Stomach smooth muscle (tissue), 2 donors: ENCODE data around the gene TTC29.

Experiments
- H3K27ac ChIP-seq: one replicate; pipeline ENCODE4 v1.7.0; 2013; ENCODE audit warnings: mild to moderate bottlenecking, low read length, inconsistent platforms
- H3K27me3 ChIP-seq, 2 donors: one replicate each; pipeline ENCODE4 v1.7.0; 2013; ENCODE audit warnings: low read length in 2 of 2; ENCODE audit not compliant: insufficient read depth in 2 of 2, control insufficient read depth in 1 of 2
- H3K36me3 ChIP-seq, 2 donors: one replicate each; pipeline ENCODE4 v1.7.0; 2013; ENCODE audit warnings: low read length in 2 of 2; ENCODE audit not compliant: control insufficient read depth in 2 of 2, insufficient read depth in 2 of 2
- H3K4me1 ChIP-seq: one replicate; pipeline ENCODE4 v1.7.0; 2013; ENCODE audit warnings: low read length; ENCODE audit not compliant: control insufficient read depth, insufficient read depth
- H3K4me3 ChIP-seq, 2 donors: one replicate each; pipeline ENCODE4 v1.7.0; 2013; ENCODE audit warnings: low read length in 2 of 2
- H3K9ac ChIP-seq, 2 donors: one replicate each; pipeline ENCODE4 v1.7.0; 2013; ENCODE audit warnings: low read length in 2 of 2, mild to moderate bottlenecking in 1 of 2
- H3K9me3 ChIP-seq, 2 donors: one replicate each; pipeline ENCODE4 v1.7.0; 2013; ENCODE audit warnings: low read length in 2 of 2; ENCODE audit not compliant: control insufficient read depth in 2 of 2
- donor health status: healthy.
- donor health status: Pancreatic carcinoma.

Gene TTC29

DNA sequence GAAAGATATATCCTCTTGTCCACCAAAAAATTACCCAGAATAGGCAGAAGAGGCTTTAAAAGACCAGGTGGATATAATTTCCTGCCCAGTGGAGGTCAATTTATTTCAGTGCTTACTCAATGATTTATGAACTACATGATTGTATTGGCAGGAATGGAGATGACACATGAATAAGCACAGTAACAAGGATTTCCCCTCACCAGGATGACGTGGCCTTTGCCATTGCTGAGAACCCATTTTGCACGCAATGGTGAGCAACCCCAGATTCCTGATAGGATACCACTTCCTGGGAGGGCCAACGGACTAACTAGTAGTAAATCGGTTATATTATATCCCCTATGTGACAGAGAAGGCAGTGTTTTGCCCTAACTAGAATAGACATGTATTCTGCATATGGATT is 11.6 kb upstream of the TTC29 start:
- Histone ChIP-seq H3K27ac (no peak overlapping the region), H3K36me3 (no peaks in the 10 kb centered on the region), H3K27me3 (no peaks in the 10 kb centered on the region), H3K9ac (no peak overlapping the region), H3K4me3 (no peak overlapping the region), H3K4me1 (no peaks in the 10 kb centered on the region), H3K9me3 (no peaks in the 10 kb centered on the region)

DNA sequence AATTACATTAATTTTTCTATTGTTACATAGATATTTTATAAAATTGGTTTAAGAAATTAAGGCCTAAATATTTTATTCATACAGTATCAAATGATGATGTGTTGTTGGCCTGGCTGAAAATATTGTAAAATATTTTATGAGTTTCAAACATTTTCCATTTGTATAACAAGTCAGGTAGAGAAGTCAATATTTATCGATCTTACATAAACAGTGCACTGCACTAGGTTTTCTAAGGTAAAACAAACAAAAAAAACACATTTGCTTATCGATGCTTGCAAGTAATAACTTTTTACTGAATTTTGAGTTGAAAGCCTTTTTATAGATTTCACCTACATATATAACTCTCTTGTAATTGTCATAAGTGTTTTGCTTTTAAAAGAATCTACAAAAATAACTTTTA is 7.2 kb upstream of the TTC29 start:
- Histone ChIP-seq H3K9me3 (no peaks in the 10 kb centered on the region), H3K27me3 (peaks cover 0 to 2% of the 10 kb centered on the region in 2 donors), H3K4me3 (no peak overlapping the region), H3K9ac (no peak overlapping the region), H3K36me3 (no peaks in the 10 kb centered on the region), H3K27ac (no peak overlapping the region), H3K4me1 (no peaks in the 10 kb centered on the region)

DNA sequence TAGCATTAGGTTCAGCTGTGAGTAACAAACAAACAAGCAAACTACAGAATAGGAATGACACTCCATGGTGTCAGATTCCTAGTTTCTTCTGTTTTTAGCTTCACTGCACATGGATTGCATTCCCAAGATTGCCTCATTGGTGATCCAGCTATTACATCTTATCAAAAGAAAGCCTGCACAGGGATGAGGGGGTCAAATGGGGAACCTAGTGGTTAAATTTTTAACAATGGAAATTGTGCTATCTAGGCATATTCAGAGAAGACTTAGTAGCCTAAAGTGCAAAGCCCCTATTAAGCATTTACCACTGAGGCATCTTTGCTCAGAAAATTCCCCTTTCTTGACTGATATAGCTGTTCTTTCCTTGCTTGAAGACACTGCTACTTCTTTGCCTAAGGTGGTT is 3.9 kb upstream of the TTC29 start:
- Histone ChIP-seq H3K27me3 (peaks cover 0 to 2% of the 10 kb centered on the region in 2 donors), H3K4me3 (no peak overlapping the region), H3K36me3 (no peaks in the 10 kb centered on the region), H3K9ac (no peak overlapping the region), H3K9me3 (no peaks in the 10 kb centered on the region), H3K4me1 (peaks cover 3% of the 10 kb centered on the region), H3K27ac (no peak overlapping the region)

DNA sequence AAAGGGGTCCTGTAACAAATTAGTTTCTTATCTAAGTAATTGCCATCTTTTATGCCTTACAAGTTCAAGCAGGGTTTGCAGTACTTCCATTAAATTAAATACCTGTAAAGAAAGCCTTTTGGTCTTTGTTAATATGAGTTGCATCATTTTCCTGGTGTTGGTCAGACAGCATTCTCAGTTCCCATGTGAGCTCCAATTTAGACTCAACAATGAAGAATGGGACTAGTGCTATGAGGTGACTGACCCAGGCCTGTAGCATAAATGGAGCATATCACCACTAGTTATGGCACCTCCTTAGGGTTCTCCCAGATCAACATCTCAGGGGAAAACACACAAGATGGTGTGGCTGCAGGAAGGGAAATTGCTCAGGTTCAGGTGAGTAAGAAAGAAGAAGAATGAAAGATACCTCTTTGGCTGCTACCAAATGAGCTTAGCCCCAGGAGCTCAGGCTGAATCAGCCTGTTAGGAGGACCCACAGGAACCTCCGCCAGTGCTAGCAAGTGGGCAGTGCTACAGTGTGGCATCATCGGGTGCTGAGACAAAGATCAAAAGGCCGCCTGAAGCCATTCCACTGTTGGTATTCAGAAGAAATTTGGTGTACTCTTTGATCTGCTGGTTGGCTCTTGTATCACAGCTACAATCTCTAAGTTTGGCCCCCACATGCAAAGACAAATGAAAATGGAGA is 1.8 kb downstream of the TTC29 start:
- Histone ChIP-seq H3K9ac (no peak overlapping the region), H3K27me3 (no peaks in the 10 kb centered on the region), H3K27ac (no peak overlapping the region), H3K4me3 (no peak overlapping the region), H3K4me1 (peaks cover 3% of the 10 kb centered on the region), H3K36me3 (no peaks in the 10 kb centered on the region), H3K9me3 (no peaks in the 10 kb centered on the region)

DNA sequence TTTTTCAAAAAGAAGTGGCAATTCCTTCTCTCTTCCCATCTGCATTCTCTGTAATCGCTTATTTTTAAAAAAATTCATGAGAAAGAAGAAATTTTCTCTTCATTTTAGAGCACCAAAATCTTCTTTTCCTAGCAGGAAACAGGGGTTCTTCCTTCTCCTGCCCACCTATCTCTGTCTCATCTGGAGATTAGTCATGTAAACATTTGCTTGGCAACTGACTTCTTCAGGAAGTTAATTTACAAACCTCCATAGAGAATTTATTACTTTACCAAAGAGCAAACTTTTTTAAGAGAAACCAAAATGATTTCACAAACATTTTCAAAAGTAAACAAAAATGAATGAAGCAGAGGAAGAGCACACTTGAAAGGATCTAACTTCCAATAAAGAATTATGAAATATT is 13.5 kb downstream of the TTC29 start:
- Histone ChIP-seq H3K27me3 (no peaks in the 10 kb centered on the region), H3K36me3 (no peaks in the 10 kb centered on the region), H3K27ac (no peak overlapping the region), H3K9ac (no peak overlapping the region), H3K4me3 (no peak overlapping the region), H3K9me3 (no peaks in the 10 kb centered on the region), H3K4me1 (no peaks in the 10 kb centered on the region)

DNA sequence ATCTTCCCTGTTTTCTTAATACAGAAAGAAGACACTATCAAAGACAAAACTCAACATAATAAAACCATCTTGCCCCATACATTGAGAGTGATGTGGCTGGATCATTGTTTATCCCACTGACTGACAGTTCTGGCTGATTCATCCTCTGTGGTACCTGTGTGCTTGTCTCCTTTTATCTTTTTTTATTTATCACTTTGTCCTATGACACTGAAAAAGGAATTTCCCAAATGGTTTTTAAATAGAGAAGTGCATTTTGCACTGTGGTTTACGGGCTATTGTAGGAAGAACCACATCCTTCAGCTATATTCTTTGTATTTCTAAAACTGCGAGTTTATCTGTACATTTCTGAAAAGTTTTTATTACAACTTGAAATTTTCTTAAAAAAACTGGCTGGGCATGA is 15.0 kb downstream of the TTC29 start:
- Histone ChIP-seq H3K9me3 (no peaks in the 10 kb centered on the region), H3K27me3 (no peaks in the 10 kb centered on the region), H3K4me1 (no peaks in the 10 kb centered on the region), H3K4me3 (no peak overlapping the region), H3K27ac (no peak overlapping the region), H3K36me3 (no peaks in the 10 kb centered on the region), H3K9ac (no peak overlapping the region)

DNA sequence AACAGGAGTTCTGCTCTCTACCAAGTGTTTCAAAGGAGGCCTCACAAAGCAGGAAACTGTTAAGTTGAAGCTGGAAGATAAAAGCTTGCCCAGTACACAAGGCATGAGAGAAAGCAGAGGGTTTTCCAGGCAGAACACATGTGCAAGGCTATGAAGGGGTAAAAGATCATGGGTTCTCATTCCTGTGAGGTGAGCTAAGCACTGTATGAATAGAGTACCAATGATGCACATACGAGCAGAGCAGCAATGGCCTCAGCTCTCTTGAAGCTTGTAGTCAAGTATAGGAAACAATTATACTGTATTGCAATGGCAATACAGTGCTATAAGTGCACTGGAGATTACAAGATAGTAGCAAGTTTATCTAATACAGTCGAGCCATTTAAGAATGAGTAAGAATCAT is 18.0 kb downstream of the TTC29 start:
- Histone ChIP-seq H3K9ac (no peak overlapping the region), H3K27ac (no peak overlapping the region), H3K4me3 (no peak overlapping the region), H3K36me3 (no peaks in the 10 kb centered on the region), H3K27me3 (no peaks in the 10 kb centered on the region), H3K9me3 (no peaks in the 10 kb centered on the region), H3K4me1 (no peaks in the 10 kb centered on the region)

DNA sequence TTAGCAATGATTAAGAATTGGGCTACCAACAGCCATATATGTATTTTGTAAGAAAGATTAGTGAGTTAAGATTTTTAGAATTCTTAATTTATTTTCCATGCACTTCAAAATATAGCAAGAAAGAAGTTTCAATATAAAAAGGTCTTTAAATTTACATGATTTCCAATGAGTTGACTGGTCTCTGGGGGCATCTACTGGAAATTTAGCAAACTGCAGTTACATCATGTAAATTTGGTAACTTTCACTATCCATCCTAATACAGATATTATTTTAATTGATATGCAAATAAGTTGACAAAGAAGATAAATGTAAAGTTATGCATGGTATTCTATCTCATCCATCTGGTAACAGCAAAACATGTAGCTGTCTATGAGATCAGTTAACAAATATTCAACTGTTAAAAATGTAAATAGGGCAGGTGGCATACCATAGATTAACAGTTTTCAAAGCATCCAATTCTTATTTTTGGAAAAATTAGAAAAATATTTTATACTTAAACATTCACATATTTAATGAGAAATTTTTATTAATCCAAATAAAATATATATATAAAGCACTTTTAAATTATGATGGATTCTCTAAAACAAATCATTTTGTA is 29.1 kb downstream of the TTC29 start:
- H3K4me1 ChIP-seq: no peaks in the 10 kb centered on the region
- H3K4me3 ChIP-seq: no peak overlapping the region
- H3K27me3 ChIP-seq: no peaks in the 10 kb centered on the region
- H3K36me3 ChIP-seq: no peaks in the 10 kb centered on the region
- no peaks in the 10 kb centered on the region for H3K9me3 ChIP-seq
- no peak overlapping the region for H3K27ac ChIP-seq
- H3K9ac ChIP-seq: no peak overlapping the region

DNA sequence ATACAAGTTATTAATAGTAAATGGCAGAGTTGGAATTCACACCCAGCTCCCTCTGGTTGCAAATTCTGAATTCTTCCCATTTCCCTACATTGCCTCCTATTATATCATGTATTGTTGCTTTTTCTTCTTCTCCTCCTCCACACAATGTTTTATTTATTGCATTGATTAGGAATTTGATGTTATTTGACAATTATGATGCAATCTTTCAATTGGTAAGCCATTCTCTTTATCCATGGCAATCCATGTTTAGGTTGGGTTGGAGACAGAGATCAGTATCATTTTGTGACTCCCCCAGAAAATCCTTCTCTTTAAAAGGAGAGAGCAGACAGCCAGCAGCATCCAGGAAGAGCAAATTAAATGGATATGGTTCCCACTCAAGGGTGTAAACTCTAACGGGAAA is 30.5 kb downstream of the TTC29 start:
- Histone ChIP-seq H3K9me3 (no peaks in the 10 kb centered on the region), H3K4me3 (no peak overlapping the region), H3K36me3 (no peaks in the 10 kb centered on the region), H3K9ac (no peak overlapping the region), H3K27ac (no peak overlapping the region), H3K4me1 (no peaks in the 10 kb centered on the region), H3K27me3 (no peaks in the 10 kb centered on the region)

DNA sequence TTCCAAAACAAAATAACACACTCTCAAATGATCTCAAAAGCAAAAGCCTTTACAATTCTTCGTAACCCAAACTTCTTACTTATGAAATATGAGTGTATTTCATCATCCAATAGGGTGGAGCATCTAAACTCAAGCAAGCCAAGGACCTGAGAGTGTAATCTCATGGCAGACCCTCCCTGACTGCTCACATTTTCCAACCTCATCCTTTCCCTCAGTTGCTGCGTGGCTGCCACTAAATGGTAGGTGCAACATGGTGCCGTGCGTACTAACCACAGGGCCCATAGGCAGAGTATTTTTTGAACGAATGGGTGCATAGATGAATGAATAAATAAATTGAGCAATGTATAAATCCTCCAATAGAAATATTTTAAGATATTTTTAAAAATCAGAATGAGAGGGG is 45.4 kb downstream of the TTC29 start:
- Histone ChIP-seq H3K9me3 (no peaks in the 10 kb centered on the region), H3K36me3 (no peaks in the 10 kb centered on the region)

DNA sequence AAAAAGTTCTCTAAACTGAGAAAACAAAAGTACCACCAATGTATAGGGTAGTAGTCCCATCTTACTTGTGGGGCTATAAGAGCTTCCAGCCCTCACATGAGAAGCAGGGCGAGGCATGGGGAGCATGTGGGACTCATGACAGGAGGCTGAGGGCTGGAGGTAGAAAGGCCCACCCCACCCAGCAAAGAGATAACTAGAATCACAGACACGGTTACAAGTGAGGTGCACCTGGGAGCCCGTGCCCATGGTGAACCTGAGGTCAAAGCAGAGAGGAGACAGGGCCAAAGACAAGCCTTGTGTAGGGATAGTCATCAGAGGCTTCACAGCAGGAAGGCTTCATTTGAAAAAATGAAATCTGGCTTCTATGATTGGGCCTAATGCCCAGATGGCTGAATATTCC is 55.4 kb downstream of the TTC29 start:
- no peaks in the 10 kb centered on the region for H3K36me3 ChIP-seq
- no peaks in the 10 kb centered on the region for H3K4me1 ChIP-seq
- H3K27ac ChIP-seq: no peak overlapping the region
- no peak overlapping the region for H3K4me3 ChIP-seq
- peaks cover 0 to 2% of the 10 kb centered on the region in 2 donors for H3K9me3 ChIP-seq
- no peak overlapping the region for H3K9ac ChIP-seq
- H3K27me3 ChIP-seq: no peaks in the 10 kb centered on the region

More for the DNA sequence above, 45.4 kb downstream of the TTC29 start:
- no peaks in the 10 kb centered on the region for H3K27me3 ChIP-seq
- H3K9ac ChIP-seq: no peak overlapping the region
- H3K4me1 ChIP-seq: no peaks in the 10 kb centered on the region
- H3K4me3 ChIP-seq: no peak overlapping the region
- H3K27ac ChIP-seq: no peak overlapping the region
